B cell (primary cell): ENCODE measurements around the gene DHX15. TPM values are rescaled to one million over a fixed set of nuclear protein-coding genes. Genes with fewer than 3 reads are reported as not detected.

Source experiments
- ATAC-seq: fragments of 200-7000 bp; cut with Tn5 transposase; one replicate; pipeline ENCODE4 v1.10.0; 2021; ENCODE audit warnings: low read depth, mild to moderate bottlenecking, moderate number of reproducible peaks, moderate library complexity
- CTCF ChIA-PET: fragments of 350-600 bp; sonication (Branson Sonifier 250); formaldehyde crosslinking; loops from one replicate; lab custom pipeline; 2021; ENCODE audit warnings: antibody characterized with exemption, inconsistent platforms; lab: Charles Lee
- POLR2A ChIA-PET: fragments of 350-600 bp; sonication (Branson Sonifier 250); formaldehyde crosslinking; loops from one replicate; lab custom pipeline; 2021; ENCODE audit warnings: antibody characterized with exemption; lab: Charles Lee
- DNase-seq: peaks from one replicate; pipeline ENCODE4 v3.0.0; 2013
- H2AFZ ChIP-seq: 2 replicates; pipeline ENCODE4 v1.6.1; 2012; ENCODE audit warnings: mild to moderate bottlenecking, low read depth, low read length; ENCODE audit not compliant: insufficient read depth, poor library complexity, severe bottlenecking
- H3K27ac ChIP-seq, 2 donors: 1 replicate in 1 of 2; 2 replicates in 1 of 2; pipeline ENCODE4 v1.5.1; 2012 to 2013; ENCODE audit warnings: low read length in 2 of 2, mild to moderate bottlenecking in 2 of 2, moderate library complexity in 1 of 2
- H3K27me3 ChIP-seq, 4 experiments: fragments of 200-600 bp in 1 of 4; sonication (generic) in 1 of 4; replicated peaks in 1 of 4; 1 replicate in 2 of 4; 2 replicates in 2 of 4; pipeline versions ENCODE4 v1.6.1 to v1.7.0; 2013 to 2016; ENCODE audit warnings: low read length in 3 of 4, mild to moderate bottlenecking in 2 of 4, mixed read lengths in 1 of 4, moderate library complexity in 1 of 4; ENCODE audit not compliant: insufficient read depth in 4 of 4, control insufficient read depth in 3 of 4; ENCODE audit errors: control extremely low read depth in 1 of 4
- H3K36me3 ChIP-seq, 2 experiments: replicated peaks in 1 of 2; 1 replicate in 1 of 2; 2 replicates in 1 of 2; pipeline versions ENCODE4 v1.6.1 to v1.7.1; 2013; ENCODE audit warnings: low read length in 1 of 2; ENCODE audit not compliant: insufficient read depth in 2 of 2, control insufficient read depth in 1 of 2; ENCODE audit errors: control extremely low read depth in 1 of 2, extremely low read depth in 1 of 2
- H3K4me1 ChIP-seq, 2 donors: fragments of 200-600 bp in 1 of 2; sonication (generic) in 1 of 2; 1 replicate in 1 of 2; 2 replicates in 1 of 2; pipeline versions ENCODE4 v1.5.1 to v1.6.1; 2013 to 2017; ENCODE audit warnings: low read length in 2 of 2; ENCODE audit not compliant: control insufficient read depth in 2 of 2, insufficient read depth in 2 of 2
- H3K4me2 ChIP-seq: replicated peaks from 2 replicates; pipeline ENCODE3; 2012; ENCODE audit warnings: mild to moderate bottlenecking, low read depth, low read length; ENCODE audit not compliant: poor library complexity, severe bottlenecking
- H3K4me3 ChIP-seq, 5 experiments: fragments of 200-600 bp in 1 of 5; sonication (generic) in 1 of 5; 1 replicate in 3 of 5; 2 replicates in 2 of 5; pipeline versions ENCODE4 v1.5.1 to v1.7.0; 2011 to 2016; ENCODE audit warnings: low read length in 4 of 5, mild to moderate bottlenecking in 4 of 5, low read depth in 2 of 5, control low read depth in 1 of 5, moderate library complexity in 1 of 5; ENCODE audit not compliant: insufficient read depth in 1 of 5; ENCODE audit errors: control extremely low read depth in 1 of 5, extremely low read depth in 1 of 5
- H3K79me2 ChIP-seq: fragments of 200-600 bp; sonication (generic); one replicate; pipeline ENCODE4 v1.6.0; 2016; ENCODE audit warnings: low read length; ENCODE audit not compliant: control insufficient read depth, insufficient read depth
- H3K9ac ChIP-seq: fragments of 200-600 bp; sonication (generic); 2 replicates; pipeline ENCODE4 v1.6.1; 2017; ENCODE audit warnings: mild to moderate bottlenecking, low read length, moderate library complexity
- H3K9me3 ChIP-seq, 3 donors: one replicate each; pipeline versions ENCODE4 v1.6.1 to v1.7.1; 2013; ENCODE audit warnings: low read length in 2 of 3; ENCODE audit not compliant: control insufficient read depth in 2 of 3, insufficient read depth in 1 of 3; ENCODE audit errors: control extremely low read depth in 1 of 3
- H4K20me1 ChIP-seq: 2 replicates; pipeline ENCODE4 v1.6.0; 2012; ENCODE audit warnings: mild to moderate bottlenecking, low read length; ENCODE audit not compliant: insufficient read depth, control insufficient read depth, poor library complexity, severe bottlenecking
- H3K27ac Mint-ChIP-seq: one replicate; pipeline ENCODE4 v1.8.0; 2021; ENCODE audit warnings: mixed read lengths
- H3K27me3 Mint-ChIP-seq: one replicate; pipeline ENCODE4 v1.8.0; 2021; ENCODE audit warnings: mixed read lengths
- H3K4me1 Mint-ChIP-seq: one replicate; pipeline ENCODE4 v1.8.0; 2021; ENCODE audit warnings: mixed read lengths
- H3K4me3 Mint-ChIP-seq: one replicate; pipeline ENCODE4 v1.8.0; 2021; ENCODE audit warnings: mixed read lengths
- H3K9me3 Mint-ChIP-seq: one replicate; pipeline ENCODE4 v1.8.0; 2022; ENCODE audit warnings: mixed read lengths; ENCODE audit not compliant: insufficient read depth
- EZH2 ChIP-seq: IDR thresholded peaks from 2 replicates; pipeline ENCODE4 v1.6.1; 2012; ENCODE audit warnings: borderline replicate concordance, low read depth, mild to moderate bottlenecking, moderate library complexity, low read length; ENCODE audit not compliant: insufficient read depth, poor library complexity, severe bottlenecking
- WGBS: methylation state at CpG from one replicate; pipeline ENCODE4 v1.1.5; 2013; ENCODE audit warnings: missing lambda C conversion rate; ENCODE audit not compliant: insufficient coverage; 5-methylcytosine and 5-hydroxymethylcytosine counted together
- intact Hi-C: fragments of 100-400 bp; cut with micrococcal nuclease; formaldehyde crosslinking; loops from one replicate; pipeline ENCODE4 v1.10.0; 2022
- polyA plus RNA-seq: library from polyadenylated mRNA; depleted of rRNA; stranded (reverse); fragments of >200 nt; gene quantifications from 2 replicates; pipeline ENCODE4 v1.2.3, GENCODE V29; 2012
- total RNA-seq, 2 donors: library from RNA; stranded (reverse); fragments of 120-200 nt in 1 of 2; gene quantifications; 1 replicate in 1 of 2; 2 replicates in 1 of 2; pipeline versions ENCODE4 v1.2.3 to v1.2.4, GENCODE V29; 2013 to 2022
- TF ChIP-seq, protein P1 (sequence below): fragments of 200-600 bp; IDR thresholded peaks from one replicate; pipeline ENCODE4 v1.8.0; 2022; ENCODE audit warnings: antibody characterized with exemption, mild to moderate bottlenecking

The DHX15 gene
- total and polyA plus RNA-seq, 2 donors (not counting 1 experiment from before 2014, with no cell fraction given): 58.8 to 162 TPM

DNA sequence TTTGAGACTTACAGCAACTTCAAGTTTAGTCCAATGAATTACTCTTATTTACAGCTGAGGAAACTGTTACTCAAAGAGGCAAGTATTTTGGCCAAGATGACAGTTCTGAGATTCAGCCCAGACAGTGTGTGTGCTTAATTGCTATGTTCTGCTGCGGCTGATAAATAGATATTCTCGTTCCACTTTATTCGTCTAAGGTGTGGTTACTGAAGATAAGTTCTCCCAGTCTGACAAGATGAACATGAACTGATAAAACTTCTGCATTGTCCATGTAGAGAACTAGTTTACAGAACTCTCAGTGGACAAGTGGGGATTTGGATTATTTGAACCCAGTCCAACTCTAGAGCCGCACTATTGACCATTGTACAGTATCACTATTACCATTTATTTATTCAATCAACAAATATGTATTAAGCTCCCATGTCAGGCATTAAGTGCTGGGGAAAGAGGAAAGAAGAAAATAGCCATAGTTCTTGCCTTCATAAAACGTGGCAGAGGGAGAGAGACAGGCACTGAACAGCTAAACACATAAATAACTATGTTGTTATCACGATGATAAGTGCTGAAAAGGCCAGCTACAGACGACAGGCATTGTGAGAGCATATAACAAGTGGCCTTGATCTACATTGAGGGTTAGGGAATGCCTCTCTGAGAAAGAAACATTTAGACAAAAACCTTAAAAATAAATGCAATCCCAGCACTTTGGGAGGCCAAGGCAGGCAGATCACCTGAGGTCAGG, 4.0 kb upstream of the DHX15 start:
- Histone ChIP-seq H3K27me3 (peaks cover 0 to 8% (median 2%) of the 10 kb centered on the region in 4 experiments), H3K4me1 (peaks cover 0 to 7% of the 10 kb centered on the region in 2 donors), H3K9me3 (peaks cover 0 to 19% (median 9%) of the 10 kb centered on the region in 3 donors), H3K4me2 (no peak overlapping the region), H3K79me2 (peaks cover 16% of the 10 kb centered on the region), H3K27ac (no peak overlapping the region), H3K36me3 (no peaks in the 10 kb centered on the region), H2AFZ (no peak overlapping the region), H3K9ac (no peak overlapping the region), H4K20me1 (no peaks in the 10 kb centered on the region), H3K4me3 (no peak overlapping the region)
- DNase-seq (no peak), ATAC-seq (no peak)
- H3K27ac Mint-ChIP-seq: no peak overlapping the region
- no peak overlapping the region for H3K4me3 Mint-ChIP-seq
- WGBS: 100% methylated on average over 1 of the region's 7 CpGs
- ChIA-PET CTCF (interaction anchor here (1.5 kb wide), 1 partner anchor 37 kb away, joined by 3 read pairs; no protein-coding TSS in a partner anchor), POLR2A (no interaction called here)
- peaks cover 21% of the 10 kb centered on the region for H3K27me3 Mint-ChIP-seq
- TF ChIP-seq EZH2: no peak
- TF ChIP-seq, protein P1, sequence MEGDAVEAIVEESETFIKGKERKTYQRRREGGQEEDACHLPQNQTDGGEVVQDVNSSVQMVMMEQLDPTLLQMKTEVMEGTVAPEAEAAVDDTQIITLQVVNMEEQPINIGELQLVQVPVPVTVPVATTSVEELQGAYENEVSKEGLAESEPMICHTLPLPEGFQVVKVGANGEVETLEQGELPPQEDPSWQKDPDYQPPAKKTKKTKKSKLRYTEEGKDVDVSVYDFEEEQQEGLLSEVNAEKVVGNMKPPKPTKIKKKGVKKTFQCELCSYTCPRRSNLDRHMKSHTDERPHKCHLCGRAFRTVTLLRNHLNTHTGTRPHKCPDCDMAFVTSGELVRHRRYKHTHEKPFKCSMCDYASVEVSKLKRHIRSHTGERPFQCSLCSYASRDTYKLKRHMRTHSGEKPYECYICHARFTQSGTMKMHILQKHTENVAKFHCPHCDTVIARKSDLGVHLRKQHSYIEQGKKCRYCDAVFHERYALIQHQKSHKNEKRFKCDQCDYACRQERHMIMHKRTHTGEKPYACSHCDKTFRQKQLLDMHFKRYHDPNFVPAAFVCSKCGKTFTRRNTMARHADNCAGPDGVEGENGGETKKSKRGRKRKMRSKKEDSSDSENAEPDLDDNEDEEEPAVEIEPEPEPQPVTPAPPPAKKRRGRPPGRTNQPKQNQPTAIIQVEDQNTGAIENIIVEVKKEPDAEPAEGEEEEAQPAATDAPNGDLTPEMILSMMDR: no peak
- intact Hi-C loops: loop anchor here (5.0 kb wide), 1 partner anchor 1284 kb away; no protein-coding TSS in a partner anchor
- H3K9me3 Mint-ChIP-seq: peaks cover 10% of the 10 kb centered on the region
- peaks cover 9% of the 10 kb centered on the region for H3K4me1 Mint-ChIP-seq
